Activated CD8-positive, alpha-beta memory T cell treated with anti-CD3 and anti-CD28 coated beads, Interleukin-2, amount 50 U/mL, for 1 hour (primary cell): ENCODE measurements around the gene ADAP1.
A peak's percentile ranks its signal among the peaks of the same experiment; 100 is the strongest.
"Not testable (repeated sequence)": the region's sequence is repeated elsewhere in the genome, so short reads cannot be mapped to it uniquely, and the experiment has no call there.

ENCODE experiments used
- DNase-seq: peaks from one replicate; pipeline ENCODE4 v3.0.0-alpha.2; 2020; ENCODE audit errors: extremely low read depth

The ADAP1 gene

GRCh38 chr7:974820-975681 is 20.6 kb upstream of the ADAP1 start, which contains the start of gene COX19:
Gene COX19 (minus strand): TSS chr7:975549. CDS start chr7:975509, 40 bp downstream.
- peak; percentile 72 for DNase-seq

- DNase-seq: no peak
Measured at GRCh38 chr7:974172-974571, 19.7 kb upstream of the ADAP1 start.

GRCh38 chr7:973312-973711 is 18.8 kb upstream of the ADAP1 start:
- no peak for DNase-seq

- no peak for DNase-seq
Measured at GRCh38 chr7:972676-973309, 18.3 kb upstream of the ADAP1 start.

GRCh38 chr7:972110-972509 is 17.6 kb upstream of the ADAP1 start:
- DNase-seq: no peak

- DNase-seq: no peak
Measured at GRCh38 chr7:970744-971143, 16.3 kb upstream of the ADAP1 start.

- DNase-seq: no peak
Measured at GRCh38 chr7:969403-969802, 14.9 kb upstream of the ADAP1 start.

- DNase-seq: no peak
Measured at GRCh38 chr7:968205-969105, 14.0 kb upstream of the ADAP1 start.

- DNase-seq: no peak
Measured at GRCh38 chr7:967361-968082, 13.0 kb upstream of the ADAP1 start.

- DNase-seq: no peak
Measured at GRCh38 chr7:966291-967069, 12.0 kb upstream of the ADAP1 start.

- DNase-seq: no peak
Measured at GRCh38 chr7:964401-965231, 10.1 kb upstream of the ADAP1 start.

GRCh38 chr7:963236-964078 is 9.0 kb upstream of the ADAP1 start:
- DNase-seq: no peak

- DNase-seq: no peak
Measured at GRCh38 chr7:962401-963081, 8.1 kb upstream of the ADAP1 start.

GRCh38 chr7:961546-962400 is 7.3 kb upstream of the ADAP1 start:
- DNase-seq: no peak

GRCh38 chr7:960972-961371 is 6.5 kb upstream of the ADAP1 start:
- not testable (repeated sequence) for DNase-seq

- DNase-seq: no peak
Measured at GRCh38 chr7:960269-960871, 5.9 kb upstream of the ADAP1 start.

GRCh38 chr7:959740-960139 is 5.3 kb upstream of the ADAP1 start:
- DNase-seq: not testable (repeated sequence)
